Caco-2 (cell line): ENCODE data around the gene MAP3K6. TPM values are rescaled to one million over a fixed set of nuclear protein-coding genes. Genes with fewer than 3 reads are reported as not detected.

Source experiments
- BruUV-seq: library from RNA; stranded (reverse); fragments of 400-500 nt; replicated peaks from 2 replicates; lab custom pipeline; 2021; lab: Mats Ljungman, UMichigan
- CTCF ChIA-PET: fragments of 300-600 bp; sonication (Branson Sonifier 250); formaldehyde crosslinking; loops from one replicate; lab custom pipeline; 2022; ENCODE audit warnings: antibody characterized with exemption; lab: Charles Lee
- POLR2A ChIA-PET: fragments of 300-600 bp; sonication (Branson Sonifier 250); formaldehyde crosslinking; loops from one replicate; lab custom pipeline; 2022; ENCODE audit warnings: antibody characterized with exemption; lab: Charles Lee
- DNase-seq, 2 experiments: peaks; one replicate each; pipeline versions ENCODE4 v3.0.0 to v3.0.0-alpha.2; 2020 to 2022
- H3K27me3 ChIP-seq: replicated peaks from 2 replicates; pipeline ENCODE4 v1.6.0; 2011; ENCODE audit warnings: low read length; ENCODE audit not compliant: control insufficient read depth, insufficient read depth
- H3K36me3 ChIP-seq: 2 replicates; pipeline ENCODE4 v1.5.1; 2011; ENCODE audit warnings: low read length; ENCODE audit not compliant: control insufficient read depth, insufficient read depth
- H3K4me1 ChIP-seq: fragments of 250-450 bp; sonication (Bioruptor Pico); 2 replicates; pipeline ENCODE4 v1.5.1; 2020; ENCODE audit warnings: mild to moderate bottlenecking
- H3K4me3 ChIP-seq: 2 replicates; pipeline ENCODE4 v1.5.1; 2011; ENCODE audit warnings: low read depth, mild to moderate bottlenecking, control low read depth, low read length
- H3K9me3 ChIP-seq: fragments of 250-450 bp; sonication (Bioruptor Pico); 2 replicates; pipeline ENCODE4 v1.5.1; 2020; ENCODE audit warnings: mild to moderate bottlenecking, moderate library complexity
- H3K27ac Mint-ChIP-seq: one replicate; pipeline ENCODE4 v1.8.0; 2022; ENCODE audit warnings: mixed read lengths; ENCODE audit not compliant: unreplicated experiment
- H3K27me3 Mint-ChIP-seq: one replicate; pipeline ENCODE4 v1.8.0; 2022; ENCODE audit warnings: mixed read lengths; ENCODE audit not compliant: insufficient read depth, unreplicated experiment
- H3K36me3 Mint-ChIP-seq: one replicate; pipeline ENCODE4 v1.8.0; 2022; ENCODE audit warnings: mild to moderate bottlenecking, mixed read lengths; ENCODE audit not compliant: insufficient read depth, unreplicated experiment
- H3K4me1 Mint-ChIP-seq: one replicate; pipeline ENCODE4 v1.8.0; 2022; ENCODE audit warnings: low read depth, mixed read lengths; ENCODE audit not compliant: unreplicated experiment
- H3K4me3 Mint-ChIP-seq: one replicate; pipeline ENCODE4 v1.8.0; 2022; ENCODE audit warnings: mild to moderate bottlenecking, moderate library complexity, mixed read lengths; ENCODE audit not compliant: unreplicated experiment
- H3K9me3 Mint-ChIP-seq: one replicate; pipeline ENCODE4 v1.8.0; 2022; ENCODE audit warnings: mixed read lengths; ENCODE audit not compliant: unreplicated experiment
- intact Hi-C: fragments of 100-400 bp; cut with micrococcal nuclease; formaldehyde crosslinking; loops from one replicate; pipeline ENCODE4 v1.10.0; 2022; ENCODE audit not compliant: unreplicated experiment
- total RNA-seq: library from RNA; stranded (reverse); gene quantifications from 2 replicates; pipeline ENCODE4 v1.2.3, GENCODE V29; 2022
- TF ChIP-seq, protein P1 (sequence below), 2 experiments: fragments of 200-600 bp in 1 of 2; IDR thresholded peaks; 1 replicate in 1 of 2; 2 replicates in 1 of 2; pipeline versions ENCODE4 v1.5.1 to v1.8.0; 2011 to 2022; ENCODE audit warnings: antibody characterized with exemption in 1 of 2, control low read depth in 1 of 2, inconsistent platforms in 1 of 2, low read depth in 1 of 2, low read length in 1 of 2, mild to moderate bottlenecking in 1 of 2, moderate library complexity in 1 of 2; ENCODE audit not compliant: insufficient read depth in 1 of 2, severe bottlenecking in 1 of 2, unreplicated experiment in 1 of 2

The MAP3K6 gene
- total RNA-seq, 1 experiment from 2014 or later = 11.7 TPM

DNA sequence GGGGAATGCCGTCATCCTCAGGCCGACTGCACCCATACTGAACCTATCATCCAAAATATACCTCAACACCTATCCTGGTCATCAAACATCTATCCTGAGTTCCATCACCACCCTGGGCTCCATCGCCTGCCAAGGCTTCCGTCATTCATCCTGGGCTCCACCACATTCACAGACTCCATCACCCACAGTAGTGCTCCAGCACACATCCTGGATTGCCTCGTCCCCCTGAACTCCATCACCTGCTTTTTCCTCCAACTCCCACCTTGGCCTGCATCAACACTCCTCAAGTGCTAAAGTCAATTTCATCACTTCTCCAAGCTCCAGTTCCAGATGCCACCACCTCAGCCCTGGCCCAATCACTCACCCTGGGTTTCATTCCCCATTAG is 7.8 kb downstream of the MAP3K6 start:
- Mint-ChIP-seq H3K9me3 (no peaks in the 10 kb centered on the region), H3K4me1 (peaks cover under 1% of the 10 kb centered on the region), H3K36me3 (peaks cover 11% of the 10 kb centered on the region), H3K27me3 (no peaks in the 10 kb centered on the region), H3K4me3 (no peak overlapping the region), H3K27ac (no peak overlapping the region)
- Histone ChIP-seq H3K36me3 (no peaks in the 10 kb centered on the region), H3K9me3 (no peaks in the 10 kb centered on the region), H3K4me1 (no peaks in the 10 kb centered on the region), H3K27me3 (no peaks in the 10 kb centered on the region), H3K4me3 (no peak overlapping the region)
- intact Hi-C loops = loop anchor here (10.0 kb wide), 1 partner anchor 54 kb away; no protein-coding TSS in a partner anchor
- BruUV-seq = no TSS peak
- DNase-seq = no peak
- CTCF ChIA-PET = interaction anchor here (0.5 to 1.0 kb wide), 3 partner anchors 10 to 17 kb away, joined by 3 read pairs; partner anchors contain the start of gene SYTL1
- TF ChIP-seq, protein P1, sequence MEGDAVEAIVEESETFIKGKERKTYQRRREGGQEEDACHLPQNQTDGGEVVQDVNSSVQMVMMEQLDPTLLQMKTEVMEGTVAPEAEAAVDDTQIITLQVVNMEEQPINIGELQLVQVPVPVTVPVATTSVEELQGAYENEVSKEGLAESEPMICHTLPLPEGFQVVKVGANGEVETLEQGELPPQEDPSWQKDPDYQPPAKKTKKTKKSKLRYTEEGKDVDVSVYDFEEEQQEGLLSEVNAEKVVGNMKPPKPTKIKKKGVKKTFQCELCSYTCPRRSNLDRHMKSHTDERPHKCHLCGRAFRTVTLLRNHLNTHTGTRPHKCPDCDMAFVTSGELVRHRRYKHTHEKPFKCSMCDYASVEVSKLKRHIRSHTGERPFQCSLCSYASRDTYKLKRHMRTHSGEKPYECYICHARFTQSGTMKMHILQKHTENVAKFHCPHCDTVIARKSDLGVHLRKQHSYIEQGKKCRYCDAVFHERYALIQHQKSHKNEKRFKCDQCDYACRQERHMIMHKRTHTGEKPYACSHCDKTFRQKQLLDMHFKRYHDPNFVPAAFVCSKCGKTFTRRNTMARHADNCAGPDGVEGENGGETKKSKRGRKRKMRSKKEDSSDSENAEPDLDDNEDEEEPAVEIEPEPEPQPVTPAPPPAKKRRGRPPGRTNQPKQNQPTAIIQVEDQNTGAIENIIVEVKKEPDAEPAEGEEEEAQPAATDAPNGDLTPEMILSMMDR (IDR thresholded peaks at IDR 0.05; ENCODE audit: insufficient read depth in 1 of 2, low read depth in 1 of 2, low read length in 1 of 2, severe bottlenecking in 1 of 2, unreplicated experiment in 1 of 2) = no peak
- POLR2A ChIA-PET = no interaction called here

- Mint-ChIP-seq H3K27me3 (no peaks in the 10 kb centered on the region), H3K4me1 (no peaks in the 10 kb centered on the region), H3K27ac (no peak overlapping the region), H3K9me3 (no peaks in the 10 kb centered on the region), H3K4me3 (no peak overlapping the region), H3K36me3 (peaks cover 11% of the 10 kb centered on the region)
- intact Hi-C loops = loop anchor here (10.0 kb wide), 1 partner anchor 53 kb away; no protein-coding TSS in a partner anchor
- TF ChIP-seq, protein P1 (IDR thresholded peaks at IDR 0.05; ENCODE audit: insufficient read depth in 1 of 2, low read depth in 1 of 2, low read length in 1 of 2, severe bottlenecking in 1 of 2, unreplicated experiment in 1 of 2) = no peak
- Histone ChIP-seq H3K36me3 (no peaks in the 10 kb centered on the region), H3K9me3 (no peaks in the 10 kb centered on the region), H3K4me1 (no peaks in the 10 kb centered on the region), H3K4me3 (no peak overlapping the region), H3K27me3 (no peaks in the 10 kb centered on the region)
- no TSS peak for BruUV-seq
- no peak for DNase-seq
- ChIA-PET CTCF (interaction anchor here (0.5 to 1.5 kb wide), 8 partner anchors 7 to 58 kb away, joined by 3 to 6 read pairs (median 3); partner anchors contain the start of gene SYTL1), POLR2A (no interaction called here)
These were observed 8.5 kb downstream of the MAP3K6 start for GRCh38 chr1:27358038-27358927.

GRCh38 chr1:27357281-27358037 is 9.3 kb downstream of the MAP3K6 start:
- no peaks in the 10 kb centered on the region for H3K36me3 ChIP-seq
- BruUV-seq = no TSS peak
- no peaks in the 10 kb centered on the region for H3K27me3 ChIP-seq
- intact Hi-C loops = loop anchor here (1.0 to 10.0 kb wide), 2 partner anchors 31 to 53 kb away; no protein-coding TSS in a partner anchor
- TF ChIP-seq, protein P1 (IDR thresholded peaks at IDR 0.05; ENCODE audit: insufficient read depth in 1 of 2, low read depth in 1 of 2, low read length in 1 of 2, severe bottlenecking in 1 of 2, unreplicated experiment in 1 of 2) = peak; percentile 79 to 83
- DNase-seq = peak; percentile 50 to 71
- no peak overlapping the region for H3K4me3 ChIP-seq
- H3K9me3 ChIP-seq = no peaks in the 10 kb centered on the region
- H3K4me1 ChIP-seq = no peaks in the 10 kb centered on the region
- Mint-ChIP-seq H3K4me3 (no peak overlapping the region), H3K27ac (no peak overlapping the region), H3K9me3 (no peaks in the 10 kb centered on the region), H3K4me1 (no peaks in the 10 kb centered on the region), H3K27me3 (no peaks in the 10 kb centered on the region), H3K36me3 (peaks cover 11% of the 10 kb centered on the region)
- ChIA-PET POLR2A (no interaction called here), CTCF (interaction anchor here (0.6 to 1.5 kb wide), 6 partner anchors 8 to 986 kb away, joined by 3 to 6 read pairs (median 4); no protein-coding TSS in a partner anchor)
